Measurements from ENCODE around the gene PKD1L1.
"Not testable (repeated sequence)": the region's sequence is repeated elsewhere in the genome, so short reads cannot be mapped to it uniquely, and the experiment has no call there.

Gene PKD1L1

DNA sequence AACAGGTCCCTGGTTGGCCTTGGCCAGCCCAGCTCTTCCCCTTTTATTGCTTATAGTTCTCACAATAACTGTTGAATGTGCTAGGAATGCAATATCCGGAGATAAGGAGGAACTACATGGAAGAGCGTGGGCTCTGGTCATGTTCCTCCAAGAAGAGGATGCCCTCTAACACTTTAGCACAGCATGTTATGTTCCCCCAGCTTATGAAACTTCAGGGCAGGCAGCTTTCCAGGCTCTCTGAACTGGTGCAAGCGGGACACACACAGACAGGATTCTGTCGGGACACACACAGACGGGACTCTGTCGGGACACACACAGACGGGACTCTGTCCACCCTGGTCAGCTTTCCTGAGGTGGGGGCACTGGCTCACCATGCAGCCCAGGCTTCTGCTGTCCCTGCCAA, 141.6 kb downstream of the PKD1L1 start:
- Mint-ChIP-seq H3K4me1 (ENCODE audit: low read depth in 2 of 2) (peaks cover 0 to 3% of the 10 kb centered on the region in 2 donors), H3K36me3 (ENCODE audit: insufficient read depth) (peaks cover 3% of the 10 kb centered on the region), H3K27ac (no peak overlapping the region), H3K9me3 (no peaks in the 10 kb centered on the region), H3K27me3 (peaks cover 0 to 37% of the 10 kb centered on the region in 2 donors), H3K4me3 (no peak overlapping the region)
- no peak for DNase-seq
- no peak for ATAC-seq (replicated peaks)

DNA sequence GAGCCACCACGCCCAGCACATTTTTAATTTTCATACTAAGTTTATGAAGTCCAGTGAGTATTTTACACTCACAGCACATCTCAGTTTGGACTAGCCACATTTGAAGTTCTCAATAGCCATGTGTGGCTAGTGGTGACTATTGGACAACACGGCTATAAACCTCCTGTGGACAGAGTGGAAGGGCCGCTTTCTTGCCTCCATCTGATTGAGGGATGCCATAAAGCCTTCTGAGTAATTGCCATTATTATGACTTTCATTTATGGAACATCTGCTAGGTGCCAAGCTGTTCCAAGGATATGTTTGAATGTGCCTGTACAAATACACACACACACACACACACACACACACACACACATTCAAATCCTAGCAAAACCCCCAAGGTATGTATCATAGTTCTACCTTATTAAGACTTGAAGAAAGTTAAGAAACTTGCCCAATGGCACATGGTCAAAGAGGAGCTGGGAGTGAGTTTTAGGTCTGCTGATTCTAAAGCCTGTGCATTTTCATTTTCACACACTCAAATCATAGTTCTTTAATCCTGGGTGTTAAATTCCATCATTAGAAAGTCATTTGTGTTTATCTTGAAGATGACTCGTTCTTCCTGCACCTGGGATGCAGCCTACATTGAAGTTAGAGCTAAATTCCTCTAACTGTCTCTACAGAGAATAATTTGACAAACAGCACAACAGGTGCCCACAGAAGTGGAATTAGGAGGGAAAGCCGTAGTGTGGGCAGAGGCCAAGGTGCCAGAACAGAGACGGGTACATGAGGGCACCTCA, 143.3 kb downstream of the PKD1L1 start:
- Mint-ChIP-seq H3K9me3 (no peaks in the 10 kb centered on the region), H3K4me1 (ENCODE audit: low read depth in 2 of 2) (peaks cover 0 to 3% of the 10 kb centered on the region in 2 donors), H3K27me3 (peaks cover 0 to 31% of the 10 kb centered on the region in 2 donors), H3K36me3 (ENCODE audit: insufficient read depth) (no peaks in the 10 kb centered on the region), H3K4me3 (no peak overlapping the region), H3K27ac (no peak overlapping the region)
- no peak for DNase-seq
- no peak for ATAC-seq (replicated peaks)

DNA sequence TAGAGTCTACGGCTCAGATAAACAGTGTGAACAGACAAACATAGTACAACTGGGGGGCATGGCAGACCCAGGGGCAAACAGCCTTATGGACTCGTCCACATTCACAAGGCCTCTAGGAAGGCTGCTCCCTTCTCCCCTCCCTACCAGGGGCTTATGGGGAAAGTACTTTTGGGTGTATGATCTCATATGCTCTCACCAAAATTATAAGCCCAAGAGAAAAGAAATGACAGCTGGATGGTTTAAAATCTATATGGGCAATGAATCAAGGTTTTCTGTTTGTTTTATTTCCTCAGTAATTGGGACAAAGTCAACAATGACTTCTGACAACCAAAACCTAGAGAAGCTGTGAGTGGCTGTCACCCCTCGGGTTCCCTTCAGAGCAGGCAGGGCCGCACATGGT, 144.4 kb downstream of the PKD1L1 start:
- Mint-ChIP-seq H3K27me3 (peaks cover 0 to 31% of the 10 kb centered on the region in 2 donors), H3K27ac (no peak overlapping the region), H3K36me3 (ENCODE audit: insufficient read depth) (no peaks in the 10 kb centered on the region), H3K4me1 (ENCODE audit: low read depth in 2 of 2) (peaks cover 0 to 3% of the 10 kb centered on the region in 2 donors), H3K4me3 (no peak overlapping the region), H3K9me3 (no peaks in the 10 kb centered on the region)
- ATAC-seq (replicated peaks) (no peak), DNase-seq (no peak)

DNA sequence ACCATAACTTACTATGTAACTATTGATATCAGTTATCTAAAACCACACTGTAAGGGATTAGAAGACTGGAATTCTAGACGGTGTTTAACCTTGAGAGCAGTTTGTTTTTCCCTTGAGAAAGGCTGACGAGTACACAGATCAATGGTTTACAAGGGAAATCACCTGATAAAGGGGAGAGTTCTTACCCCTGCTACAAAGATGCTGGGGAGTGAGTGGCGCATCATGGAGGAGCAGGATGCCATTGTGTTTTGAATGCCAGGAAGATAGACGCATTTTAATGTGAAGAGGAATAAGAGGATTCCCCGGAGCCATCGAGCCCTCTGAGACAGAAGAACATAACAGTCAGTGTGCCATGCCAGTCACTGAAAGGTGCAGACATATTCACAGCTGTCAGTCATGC, 145.2 kb downstream of the PKD1L1 start:
- peaks cover 0 to 29% of the 10 kb centered on the region in 2 donors for H3K27me3 Mint-ChIP-seq
- peaks cover 0 to 3% of the 10 kb centered on the region in 2 donors for H3K4me1 Mint-ChIP-seq (ENCODE audit: low read depth in 2 of 2)
- H3K9me3 Mint-ChIP-seq = no peaks in the 10 kb centered on the region
- no peak for ATAC-seq (replicated peaks)
- DNase-seq = no peak
- no peak overlapping the region for H3K4me3 Mint-ChIP-seq
- H3K27ac Mint-ChIP-seq = no peak overlapping the region
- no peaks in the 10 kb centered on the region for H3K36me3 Mint-ChIP-seq (ENCODE audit: insufficient read depth)

DNA sequence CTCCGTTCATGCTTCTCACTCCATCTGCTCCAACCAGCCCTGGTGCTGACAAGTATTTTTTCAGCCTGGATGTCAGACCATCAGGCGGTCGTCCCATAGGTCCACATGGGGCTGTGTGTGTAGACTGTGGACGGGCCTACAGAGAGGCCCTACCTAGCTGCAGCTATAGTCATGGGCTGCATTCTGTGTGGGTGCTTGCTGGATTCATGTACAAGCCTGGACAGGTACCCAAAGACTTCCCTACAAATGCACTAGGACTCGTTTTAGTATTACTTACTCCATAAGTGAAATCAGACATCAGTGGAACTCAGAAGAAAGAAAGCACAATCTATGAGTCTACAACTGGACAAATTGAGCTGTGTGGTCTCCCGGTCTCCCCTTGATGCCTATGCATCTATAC, 146.8 kb downstream of the PKD1L1 start:
- no peak overlapping the region for H3K27ac Mint-ChIP-seq

DNA sequence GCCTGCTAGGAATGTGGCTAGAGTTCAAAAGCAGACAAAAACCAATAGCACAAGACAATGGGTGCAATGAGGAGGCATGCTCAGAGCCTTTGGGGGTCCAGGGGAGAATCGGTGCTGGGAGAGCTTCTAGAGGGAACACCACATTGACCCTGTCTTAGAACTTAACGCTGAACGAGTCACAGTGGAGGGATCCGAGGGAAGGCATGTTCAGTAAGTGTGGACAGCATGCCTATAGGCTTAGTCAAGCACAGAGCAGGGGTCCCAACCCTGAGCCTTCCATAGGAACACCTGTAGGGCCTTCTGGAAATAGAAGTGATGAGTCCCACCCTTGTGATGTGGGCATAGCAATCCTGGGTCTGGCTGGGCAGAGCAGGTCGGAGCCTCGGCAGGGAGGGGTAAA, 148.7 kb downstream of the PKD1L1 start:
- Mint-ChIP-seq H3K4me3 (no peak overlapping the region), H3K36me3 (ENCODE audit: insufficient read depth) (no peaks in the 10 kb centered on the region), H3K27me3 (peaks cover 0 to 14% of the 10 kb centered on the region in 2 donors), H3K27ac (no peak overlapping the region), H3K9me3 (no peaks in the 10 kb centered on the region), H3K4me1 (ENCODE audit: low read depth in 2 of 2) (no peaks in the 10 kb centered on the region)
- DNase-seq (no peak), ATAC-seq (replicated peaks) (no peak)

More for the DNA sequence above, 146.8 kb downstream of the PKD1L1 start:
- Mint-ChIP-seq H3K4me1 (ENCODE audit: low read depth in 2 of 2) (no peaks in the 10 kb centered on the region), H3K9me3 (no peaks in the 10 kb centered on the region), H3K4me3 (no peak overlapping the region), H3K27me3 (peaks cover 0 to 27% of the 10 kb centered on the region in 2 donors), H3K36me3 (ENCODE audit: insufficient read depth) (no peaks in the 10 kb centered on the region)
- DNase-seq = no peak
- ATAC-seq (replicated peaks) = no peak

DNA sequence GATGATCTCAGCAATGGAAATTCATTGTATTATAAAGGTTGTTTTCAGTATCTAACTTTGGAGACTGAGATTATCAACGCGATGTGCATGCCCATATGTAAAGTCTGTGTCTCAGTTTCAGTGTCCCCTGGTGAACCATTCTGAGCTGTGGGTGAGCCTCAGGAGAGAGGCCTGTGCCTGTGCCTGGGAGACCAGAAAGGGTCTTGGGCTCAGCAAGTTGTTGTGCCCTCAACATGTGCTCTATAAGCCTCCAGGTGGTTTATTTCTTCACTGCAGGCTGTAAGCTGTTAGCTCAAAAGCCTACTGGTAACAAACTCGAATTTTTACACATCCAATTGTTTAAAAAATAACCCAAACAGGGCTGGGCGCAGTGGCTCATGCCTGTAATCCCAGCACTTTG, 151.9 kb downstream of the PKD1L1 start:
- no peak for DNase-seq
- Mint-ChIP-seq H3K4me3 (no peak overlapping the region), H3K9me3 (no peaks in the 10 kb centered on the region), H3K4me1 (ENCODE audit: low read depth in 2 of 2) (no peaks in the 10 kb centered on the region), H3K36me3 (ENCODE audit: insufficient read depth) (no peaks in the 10 kb centered on the region), H3K27me3 (peaks cover 13 to 39% of the 10 kb centered on the region in 2 donors), H3K27ac (no peak overlapping the region)
- ATAC-seq (replicated peaks) = no peak

DNA sequence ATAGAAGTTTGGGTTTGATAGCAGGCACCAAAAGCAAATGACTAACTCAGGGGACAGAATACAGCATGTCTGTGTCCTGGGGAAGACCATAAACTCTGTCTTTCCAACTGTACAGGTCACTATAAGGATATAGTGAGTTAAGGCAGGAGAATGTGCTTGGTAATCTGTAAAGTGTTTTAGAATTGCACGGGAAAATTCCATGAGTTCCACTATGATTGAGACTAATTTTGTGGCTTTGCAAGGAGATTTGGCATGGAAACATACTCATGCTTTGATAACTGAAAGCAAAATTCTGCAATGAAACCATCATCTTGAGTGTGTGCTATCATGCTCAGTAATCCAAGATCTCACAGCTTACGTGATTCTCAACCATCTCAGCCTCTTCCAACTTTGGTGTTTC, 152.6 kb downstream of the PKD1L1 start:
- no peak for DNase-seq
- Mint-ChIP-seq H3K9me3 (no peaks in the 10 kb centered on the region), H3K36me3 (ENCODE audit: insufficient read depth) (no peaks in the 10 kb centered on the region), H3K27me3 (peaks cover 13 to 39% of the 10 kb centered on the region in 2 donors), H3K4me3 (no peak overlapping the region), H3K27ac (no peak overlapping the region), H3K4me1 (ENCODE audit: low read depth in 2 of 2) (no peaks in the 10 kb centered on the region)
- ATAC-seq (replicated peaks) = no peak

DNA sequence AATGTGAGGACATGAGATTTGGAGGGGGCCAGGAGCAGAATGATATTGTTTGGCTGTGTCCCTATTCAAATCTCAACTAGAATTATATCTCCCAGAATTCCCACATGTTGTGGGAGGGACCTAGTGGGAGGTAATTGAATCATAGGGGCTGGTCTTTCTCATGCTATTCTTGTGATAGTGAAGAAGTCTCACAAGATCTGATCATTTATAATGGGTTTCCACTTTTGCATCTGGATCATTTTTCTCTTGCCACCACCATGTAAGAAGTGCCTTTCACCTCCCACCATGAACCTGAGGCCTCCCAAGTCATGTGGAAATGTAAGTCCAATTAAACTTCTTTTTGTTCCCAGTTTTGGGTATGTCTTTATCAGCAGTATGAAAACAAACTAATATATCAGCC, 153.1 kb downstream of the PKD1L1 start:
- not testable (repeated sequence) for DNase-seq; H3K9me3 Mint-ChIP-seq; H3K4me1 Mint-ChIP-seq (ENCODE audit: low read depth in 2 of 2); H3K4me3 Mint-ChIP-seq; ATAC-seq (replicated peaks); H3K27ac Mint-ChIP-seq; H3K36me3 Mint-ChIP-seq (ENCODE audit: insufficient read depth)
- peaks cover 13 to 39% of the 10 kb centered on the region in 2 donors for H3K27me3 Mint-ChIP-seq

DNA sequence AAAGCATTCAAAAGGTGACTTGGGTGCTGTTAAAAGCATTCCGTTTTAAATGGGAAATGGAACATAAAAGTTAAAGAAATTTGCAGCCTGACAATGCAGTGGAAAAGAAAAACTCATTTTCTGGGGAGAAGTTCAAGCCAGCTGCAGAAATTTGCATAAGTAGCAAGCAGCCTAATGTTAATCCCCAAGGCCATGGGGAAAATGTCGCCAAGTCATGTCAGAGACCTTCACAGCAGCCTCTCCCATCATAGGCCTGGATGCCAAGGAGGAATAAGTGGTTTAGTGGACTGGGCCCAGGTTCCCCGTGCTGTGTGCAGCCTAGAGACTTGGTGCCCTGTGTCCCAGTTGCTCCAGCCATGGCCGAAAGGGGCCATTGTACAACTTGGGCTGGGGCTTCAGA, 154.2 kb downstream of the PKD1L1 start:
- Mint-ChIP-seq H3K27me3 (peaks cover 18 to 39% of the 10 kb centered on the region in 2 donors), H3K4me1 (ENCODE audit: low read depth in 2 of 2) (no peaks in the 10 kb centered on the region)
- ATAC-seq (replicated peaks) = no peak

DNA sequence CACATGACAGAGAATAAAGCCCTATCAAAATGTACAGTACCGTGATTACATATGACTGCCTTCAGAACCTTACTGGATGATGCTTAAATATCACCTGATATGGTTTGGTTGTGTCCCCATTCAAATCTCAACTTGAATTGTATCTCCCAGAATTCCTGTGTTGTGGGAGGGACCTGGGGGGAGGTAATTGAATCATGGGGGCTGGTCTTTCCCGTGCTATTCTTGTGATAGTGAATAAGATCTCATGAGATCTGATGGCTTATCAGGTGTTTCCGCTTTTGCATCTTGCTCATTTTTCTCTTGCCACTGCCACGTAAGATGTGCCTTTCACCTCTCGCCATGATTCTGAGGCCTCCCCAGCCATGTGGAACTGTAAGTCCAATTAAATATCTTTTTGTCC, 155.1 kb downstream of the PKD1L1 start:
- peaks cover 18 to 39% of the 10 kb centered on the region in 2 donors for H3K27me3 Mint-ChIP-seq
- not testable (repeated sequence) for ATAC-seq (replicated peaks); H3K4me1 Mint-ChIP-seq (ENCODE audit: low read depth in 2 of 2); H3K9me3 Mint-ChIP-seq; DNase-seq; H3K4me3 Mint-ChIP-seq; H3K27ac Mint-ChIP-seq; H3K36me3 Mint-ChIP-seq (ENCODE audit: insufficient read depth)

More for the DNA sequence above, 154.2 kb downstream of the PKD1L1 start:
- no peak overlapping the region for H3K4me3 Mint-ChIP-seq
- H3K9me3 Mint-ChIP-seq = no peaks in the 10 kb centered on the region
- no peaks in the 10 kb centered on the region for H3K36me3 Mint-ChIP-seq (ENCODE audit: insufficient read depth)
- DNase-seq = no peak
- H3K27ac Mint-ChIP-seq = no peak overlapping the region

DNA sequence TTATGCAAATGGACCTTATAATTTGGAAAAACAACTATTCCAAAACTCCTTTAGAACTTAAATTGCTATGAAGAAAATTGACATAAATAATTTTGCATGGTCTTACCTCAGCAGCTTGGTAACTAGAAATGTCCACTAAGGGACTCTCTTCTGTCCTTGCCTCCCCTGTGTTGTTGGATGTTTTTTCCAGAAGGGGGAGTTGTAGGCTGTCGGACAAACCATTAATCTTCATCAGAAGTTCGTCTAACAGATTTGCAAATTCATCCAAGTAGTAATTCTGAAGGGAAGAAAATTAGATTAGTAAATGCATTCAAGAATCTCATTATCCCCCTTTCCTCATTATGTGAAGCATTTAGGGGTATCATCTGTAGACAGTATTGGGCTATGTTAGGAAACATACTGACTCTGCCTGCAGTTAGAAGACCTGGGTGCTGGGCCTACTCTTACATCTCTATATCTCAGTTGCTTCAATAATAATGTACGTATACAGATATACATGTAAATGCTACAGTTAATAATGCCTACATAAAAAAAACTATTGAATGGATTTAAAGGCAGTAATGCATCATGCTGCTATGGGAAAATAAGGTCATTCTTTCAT, 155.6 kb downstream of the PKD1L1 start:
- no peak for ATAC-seq (replicated peaks)
- H3K4me3 Mint-ChIP-seq = no peak overlapping the region
- H3K9me3 Mint-ChIP-seq = no peaks in the 10 kb centered on the region
- H3K27ac Mint-ChIP-seq = no peak overlapping the region
- H3K27me3 Mint-ChIP-seq = peaks cover 18 to 36% of the 10 kb centered on the region in 2 donors
- no peak for DNase-seq
- no peaks in the 10 kb centered on the region for H3K4me1 Mint-ChIP-seq (ENCODE audit: low read depth in 2 of 2)
- H3K36me3 Mint-ChIP-seq (ENCODE audit: insufficient read depth) = no peaks in the 10 kb centered on the region

DNA sequence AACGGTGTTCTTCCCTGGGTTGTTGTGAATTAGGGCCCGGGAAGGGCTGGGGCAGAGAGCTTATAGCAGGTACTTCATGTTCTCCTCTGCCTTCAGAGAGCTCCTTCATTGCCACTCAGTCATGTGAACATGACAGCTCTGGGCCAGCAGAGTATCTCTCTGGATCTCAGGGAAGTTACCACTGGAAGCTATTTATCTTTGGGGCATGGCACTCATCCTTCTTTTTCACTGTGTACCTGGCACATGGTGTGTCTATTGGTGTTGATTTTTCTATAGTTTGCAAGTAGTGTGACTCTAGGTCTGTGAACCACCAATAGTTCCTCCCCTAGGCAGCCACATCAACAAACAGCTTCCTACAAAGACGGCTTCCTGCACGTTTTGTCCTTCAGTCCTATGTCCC, 156.6 kb downstream of the PKD1L1 start:
- Mint-ChIP-seq H3K27ac (no peak overlapping the region), H3K36me3 (ENCODE audit: insufficient read depth) (no peaks in the 10 kb centered on the region), H3K9me3 (no peaks in the 10 kb centered on the region), H3K4me3 (no peak overlapping the region), H3K4me1 (ENCODE audit: low read depth in 2 of 2) (no peaks in the 10 kb centered on the region), H3K27me3 (peaks cover 18 to 28% of the 10 kb centered on the region in 2 donors)
- DNase-seq (no peak), ATAC-seq (replicated peaks) (no peak)

DNA sequence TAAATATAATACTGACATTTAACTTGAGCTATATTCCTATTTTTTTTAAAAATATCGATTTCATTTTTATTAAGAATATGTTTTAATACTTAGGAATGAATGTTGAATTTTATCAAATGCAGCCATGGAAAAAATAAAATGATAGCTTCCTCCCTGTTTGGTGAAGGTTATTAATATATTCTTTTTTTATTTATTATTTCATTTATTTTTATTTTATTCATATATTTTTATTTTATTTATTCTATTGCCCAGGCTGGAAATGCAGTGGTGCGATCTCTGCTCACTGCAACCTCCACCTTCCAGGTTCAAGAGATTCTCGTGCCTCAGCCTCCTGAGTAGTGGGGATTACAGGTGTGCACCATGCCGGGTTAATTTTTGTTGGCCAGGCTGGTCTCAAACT, 160.2 kb downstream of the PKD1L1 start:
- H3K9me3 Mint-ChIP-seq = no peaks in the 10 kb centered on the region
- DNase-seq = no peak
- no peaks in the 10 kb centered on the region for H3K4me1 Mint-ChIP-seq (ENCODE audit: low read depth in 2 of 2)
- H3K27ac Mint-ChIP-seq = no peak overlapping the region
- peaks cover 11 to 12% of the 10 kb centered on the region in 2 donors for H3K27me3 Mint-ChIP-seq
- H3K4me3 Mint-ChIP-seq = no peak overlapping the region
- no peaks in the 10 kb centered on the region for H3K36me3 Mint-ChIP-seq (ENCODE audit: insufficient read depth)
- ATAC-seq (replicated peaks) = no peak

Data from effector memory CD8-positive, alpha-beta T cell (primary cell).